MCF 10A (cell line): Measurements from ENCODE around the gene COG3. TPM values are rescaled to one million over a fixed set of nuclear protein-coding genes. Genes with fewer than 3 reads are reported as not detected.

Experiments used
- BruUV-seq: library from RNA; stranded (reverse); fragments of 400-500 nt; replicated peaks from 2 replicates; lab custom pipeline; 2021; lab: Mats Ljungman, UMichigan
- CTCF ChIA-PET: fragments of 300-600 bp; sonication (Branson Sonifier 250); formaldehyde crosslinking; extraction: SDS; loops from one replicate; lab custom pipeline; 2021; ENCODE audit warnings: antibody characterized with exemption, inconsistent platforms; lab: Yijun Ruan, JAX
- POLR2A ChIA-PET: fragments of 300-600, 350-650 bp; sonication (Branson Sonifier 250); formaldehyde crosslinking; extraction: SDS; loops from one replicate; lab custom pipeline; 2020; ENCODE audit warnings: antibody characterized with exemption, inconsistent platforms; lab: Yijun Ruan, JAX
- DNase-seq: peaks from one replicate; pipeline ENCODE4 v3.0.0-alpha.2; 2018; ENCODE audit not compliant: unreplicated experiment
- H3K27ac Mint-ChIP-seq: one replicate; pipeline ENCODE4 v1.8.0; 2022; ENCODE audit warnings: mild to moderate bottlenecking, low read depth, mixed read lengths; ENCODE audit not compliant: unreplicated experiment
- H3K27me3 Mint-ChIP-seq: one replicate; pipeline ENCODE4 v1.8.0; 2022; ENCODE audit warnings: mixed read lengths; ENCODE audit not compliant: insufficient read depth, unreplicated experiment
- H3K36me3 Mint-ChIP-seq: one replicate; pipeline ENCODE4 v1.8.0; 2022; ENCODE audit warnings: mild to moderate bottlenecking, moderate library complexity, mixed read lengths; ENCODE audit not compliant: insufficient read depth, unreplicated experiment
- H3K4me1 Mint-ChIP-seq: one replicate; pipeline ENCODE4 v1.8.0; 2022; ENCODE audit warnings: mixed read lengths; ENCODE audit not compliant: insufficient read depth, unreplicated experiment
- H3K4me3 Mint-ChIP-seq: one replicate; pipeline ENCODE4 v1.8.0; 2022; ENCODE audit warnings: mild to moderate bottlenecking, moderate library complexity, mixed read lengths; ENCODE audit not compliant: unreplicated experiment
- H3K9me3 Mint-ChIP-seq: one replicate; pipeline ENCODE4 v1.8.0; 2022; ENCODE audit warnings: mixed read lengths; ENCODE audit not compliant: unreplicated experiment
- intact Hi-C: fragments of 100-400 bp; cut with micrococcal nuclease; formaldehyde crosslinking; loops from 2 replicates; pipeline ENCODE4 v1.14.1; 2022
- total RNA-seq: library from RNA; stranded (reverse); gene quantifications from 2 replicates; pipeline ENCODE4 v1.2.3, GENCODE V29; 2022
- TF ChIP-seq, protein P1 (sequence below): fragments of 200-600 bp; IDR thresholded peaks from one replicate; pipeline ENCODE4 v1.8.0; 2022; ENCODE audit warnings: antibody characterized with exemption, mild to moderate bottlenecking; ENCODE audit not compliant: unreplicated experiment

COG3 gene
- total RNA-seq, 1 experiment from 2014 or later = 44.1 TPM

DNA sequence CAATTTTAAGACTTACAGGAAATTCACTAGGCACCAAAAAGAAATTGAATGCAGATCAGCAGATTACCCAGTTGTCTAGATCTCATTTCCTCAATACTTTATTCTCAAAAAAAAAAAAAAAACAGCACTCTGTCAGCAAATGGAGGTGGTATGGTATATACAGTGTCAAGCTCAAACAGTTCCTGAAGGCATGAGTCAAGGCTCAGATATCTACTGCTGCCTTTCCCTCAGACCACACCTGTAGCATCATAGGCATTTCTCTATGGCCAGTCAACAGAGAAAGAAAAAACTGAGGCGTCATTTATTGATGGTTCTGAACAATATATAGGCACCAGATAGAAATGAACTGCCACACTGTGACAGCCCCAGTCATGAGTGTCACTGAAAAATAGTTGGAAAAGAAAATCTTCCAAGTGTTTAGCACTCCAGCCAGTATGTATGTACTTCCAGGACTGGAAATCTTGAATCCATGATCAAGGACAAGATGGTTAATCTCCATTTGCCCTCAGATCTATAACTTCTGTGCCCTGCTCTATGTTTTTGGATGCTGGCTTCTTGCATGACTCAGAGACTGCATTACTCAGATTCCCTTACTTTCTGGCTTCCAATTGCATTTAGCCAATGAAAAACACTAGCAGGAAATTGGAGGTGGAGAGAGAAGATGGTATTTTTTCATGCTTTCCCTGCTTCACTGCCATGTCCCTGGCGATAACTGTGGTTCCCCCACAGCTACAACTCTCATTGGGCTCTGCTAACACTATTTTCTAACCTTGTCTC, 8.4 kb upstream of the COG3 start:
- Mint-ChIP-seq H3K4me3 (no peak overlapping the region), H3K27me3 (no peaks in the 10 kb centered on the region), H3K4me1 (peaks cover 13% of the 10 kb centered on the region), H3K36me3 (no peaks in the 10 kb centered on the region), H3K9me3 (peaks cover 8% of the 10 kb centered on the region), H3K27ac (peak overlapping the region; percentile 33)
- no TSS peak for BruUV-seq
- DNase-seq = peak; percentile 27
- intact Hi-C loops = no loop called here
- POLR2A ChIA-PET = interaction anchor here (0.5 to 2.1 kb wide), 5 partner anchors 9 to 39 kb away, joined by 3 to 16 read pairs (median 3); partner anchors contain the start of gene COG3
- TF ChIP-seq, protein P1, sequence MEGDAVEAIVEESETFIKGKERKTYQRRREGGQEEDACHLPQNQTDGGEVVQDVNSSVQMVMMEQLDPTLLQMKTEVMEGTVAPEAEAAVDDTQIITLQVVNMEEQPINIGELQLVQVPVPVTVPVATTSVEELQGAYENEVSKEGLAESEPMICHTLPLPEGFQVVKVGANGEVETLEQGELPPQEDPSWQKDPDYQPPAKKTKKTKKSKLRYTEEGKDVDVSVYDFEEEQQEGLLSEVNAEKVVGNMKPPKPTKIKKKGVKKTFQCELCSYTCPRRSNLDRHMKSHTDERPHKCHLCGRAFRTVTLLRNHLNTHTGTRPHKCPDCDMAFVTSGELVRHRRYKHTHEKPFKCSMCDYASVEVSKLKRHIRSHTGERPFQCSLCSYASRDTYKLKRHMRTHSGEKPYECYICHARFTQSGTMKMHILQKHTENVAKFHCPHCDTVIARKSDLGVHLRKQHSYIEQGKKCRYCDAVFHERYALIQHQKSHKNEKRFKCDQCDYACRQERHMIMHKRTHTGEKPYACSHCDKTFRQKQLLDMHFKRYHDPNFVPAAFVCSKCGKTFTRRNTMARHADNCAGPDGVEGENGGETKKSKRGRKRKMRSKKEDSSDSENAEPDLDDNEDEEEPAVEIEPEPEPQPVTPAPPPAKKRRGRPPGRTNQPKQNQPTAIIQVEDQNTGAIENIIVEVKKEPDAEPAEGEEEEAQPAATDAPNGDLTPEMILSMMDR = no peak
- CTCF ChIA-PET = interaction anchor here (0.7 to 1.0 kb wide), 3 partner anchors 15 to 555 kb away, joined by 3 to 5 read pairs (median 4); no protein-coding TSS in a partner anchor

GRCh38 chr13:45464141-45464686, 525 bp upstream of the COG3 start:
- TSS peak; percentile 89 for BruUV-seq
- Mint-ChIP-seq H3K9me3 (peaks cover 4% of the 10 kb centered on the region), H3K4me1 (peaks cover 26% of the 10 kb centered on the region), H3K4me3 (peak overlapping the region; percentile 90), H3K36me3 (peaks cover 9% of the 10 kb centered on the region), H3K27me3 (no peaks in the 10 kb centered on the region), H3K27ac (peak overlapping the region; percentile 90)
- no peak for DNase-seq
- intact Hi-C loops = loop anchor here (1.0 to 5.0 kb wide), 3 partner anchors 23 to 93 kb away; partner anchors contain the start of gene SLC25A30
- TF ChIP-seq, protein P1 = no peak
- ChIA-PET CTCF (interaction anchor here (1.7 kb wide), 1 partner anchor 9 kb away, joined by 6 read pairs; no protein-coding TSS in a partner anchor), POLR2A (interaction anchor here (0.7 to 6.8 kb wide), 20 partner anchors 9 to 131 kb away, joined by 3 to 133 read pairs (median 5); partner anchors contain the start of genes SLC25A30 and TPT1)

GRCh38 chr13:45466359-45466758, 1.6 kb downstream of the COG3 start:
- peak overlapping the region; percentile 90 for H3K4me3 Mint-ChIP-seq
- no peaks in the 10 kb centered on the region for H3K9me3 Mint-ChIP-seq
- H3K4me1 Mint-ChIP-seq = peaks cover 30% of the 10 kb centered on the region
- BruUV-seq = no TSS peak
- intact Hi-C loops = no loop called here
- POLR2A ChIA-PET = interaction anchor here (0.6 to 6.8 kb wide), 9 partner anchors 15 to 835 kb away, joined by 3 to 133 read pairs (median 4); partner anchors contain the start of genes SLC25A30 and TPT1
- peaks cover 9% of the 10 kb centered on the region for H3K36me3 Mint-ChIP-seq
- CTCF ChIA-PET = no interaction called here
- peak overlapping the region; percentile 90 for H3K27ac Mint-ChIP-seq
- no peaks in the 10 kb centered on the region for H3K27me3 Mint-ChIP-seq
- TF ChIP-seq, protein P1 = no peak
- DNase-seq = no peak

GRCh38 chr13:45468635-45469034, 3.9 kb downstream of the COG3 start:
- Mint-ChIP-seq H3K9me3 (peaks cover 9% of the 10 kb centered on the region), H3K27ac (peak overlapping the region; percentile 18), H3K36me3 (peaks cover 20% of the 10 kb centered on the region), H3K4me3 (no peak overlapping the region), H3K4me1 (peaks cover 36% of the 10 kb centered on the region), H3K27me3 (no peaks in the 10 kb centered on the region)
- no peak for DNase-seq
- TF ChIP-seq, protein P1 = no peak
- BruUV-seq = no TSS peak
- ChIA-PET POLR2A (interaction anchor here (0.6 to 6.8 kb wide), 5 partner anchors 8 to 52 kb away, joined by 3 to 133 read pairs (median 4); partner anchors contain the start of gene SLC25A30), CTCF (interaction anchor here (0.6 to 1.0 kb wide), 2 partner anchors 15 to 24 kb away, joined by 3 to 4 read pairs; no protein-coding TSS in a partner anchor)
- intact Hi-C loops = no loop called here
